GM10248 (cell line): Measurements from ENCODE around the gene PLCZ1.
"Not testable (repeated sequence)": the region's sequence is repeated elsewhere in the genome, so short reads cannot be mapped to it uniquely, and the experiment has no call there.

Experiments used
- CTCF ChIA-PET: fragments of 300-600 bp; sonication (Branson Sonifier 250); formaldehyde crosslinking; extraction: SDS; loops from one replicate; lab custom pipeline; 2021; ENCODE audit warnings: antibody characterized with exemption; lab: Yijun Ruan, JAX
- POLR2A ChIA-PET: fragments of 350-650 bp; sonication (Branson Sonifier 250); formaldehyde crosslinking; extraction: SDS; loops from one replicate; lab custom pipeline; 2020; ENCODE audit warnings: antibody characterized with exemption; lab: Yijun Ruan, JAX
- DNase-seq: peaks from one replicate; pipeline ENCODE4 v3.0.0; 2012; ENCODE audit errors: extremely low spot score
- CTCF ChIP-seq: IDR thresholded peaks from 2 replicates; pipeline ENCODE4 v1.5.1; 2012; ENCODE audit warnings: mild to moderate bottlenecking, low read depth; ENCODE audit errors: extremely low read depth, missing control alignments, control extremely low read depth

PLCZ1 gene

GRCh38 chr12:18737819-18738218, at the start of gene PLCZ1, which contains the start of gene CAPZA3:
TSS of gene PLCZ1 (minus strand) at chr12:18738012. CDS start at chr12:18737371, 641 bp downstream.
TSS of gene CAPZA3 (plus strand) at chr12:18738119. CDS start at chr12:18738269, 150 bp downstream.
- CTCF ChIA-PET: interaction anchor here (1.4 kb wide), 1 partner anchor 36 kb away, joined by 3 read pairs; no protein-coding TSS in a partner anchor
- no peak for DNase-seq
- POLR2A ChIA-PET: no interaction called here
- TF ChIP-seq CTCF: no peak

GRCh38 chr12:18785465-18785864, 47.7 kb upstream of the PLCZ1 start:
- POLR2A ChIA-PET, DNase-seq, CTCF ChIA-PET: not testable (repeated sequence)

- DNase-seq: no peak
- CTCF ChIA-PET: no interaction called here
- POLR2A ChIA-PET: no interaction called here
- TF ChIP-seq CTCF: no peak
These were observed 45.0 kb upstream of the PLCZ1 start for GRCh38 chr12:18782827-18783226.

- CTCF ChIA-PET, POLR2A ChIA-PET, DNase-seq: not testable (repeated sequence)
These were observed 28.7 kb upstream of the PLCZ1 start for GRCh38 chr12:18766479-18766878.

- no peak for TF ChIP-seq CTCF
- DNase-seq: no peak
- POLR2A ChIA-PET: no interaction called here
- CTCF ChIA-PET: no interaction called here
These were observed 17.5 kb upstream of the PLCZ1 start for GRCh38 chr12:18755341-18755740.

- ChIA-PET POLR2A (no interaction called here), CTCF (no interaction called here)
- no peak for TF ChIP-seq CTCF
- no peak for DNase-seq
These were observed 16.4 kb upstream of the PLCZ1 start for GRCh38 chr12:18754124-18754707.

- CTCF ChIA-PET: no interaction called here
These were observed 15.8 kb upstream of the PLCZ1 start for GRCh38 chr12:18753481-18754123.

More at GRCh38 chr12:18753481-18754123, 15.8 kb upstream of the PLCZ1 start:
- POLR2A ChIA-PET: no interaction called here
- no peak for TF ChIP-seq CTCF
- DNase-seq: no peak
